NCI-H226 (cell line): Measurements from ENCODE around the gene KCNMB2.

Experiments used
- DNase-seq: peaks from one replicate; pipeline ENCODE4 v3.0.0-alpha.2; 2015

KCNMB2 gene

GRCh38 chr3:178663201-178663934 is 127.1 kb downstream of the KCNMB2 start:
- no peak for DNase-seq

- no peak for DNase-seq
Observed at GRCh38 chr3:178665747-178666146, 129.5 kb downstream of the KCNMB2 start.

- DNase-seq: no peak
Observed at GRCh38 chr3:178669022-178669601, 132.9 kb downstream of the KCNMB2 start.

GRCh38 chr3:178669758-178670157 is 133.5 kb downstream of the KCNMB2 start:
- no peak for DNase-seq

GRCh38 chr3:178671377-178671776 is 135.1 kb downstream of the KCNMB2 start:
- no peak for DNase-seq

- DNase-seq: peak; percentile 73
Observed at GRCh38 chr3:178671791-178672190, 135.6 kb downstream of the KCNMB2 start.

- peak; percentile 16 for DNase-seq
Observed at GRCh38 chr3:178672275-178672674, 136.0 kb downstream of the KCNMB2 start.

- no peak for DNase-seq
Observed at GRCh38 chr3:178673529-178673928, 137.3 kb downstream of the KCNMB2 start.

GRCh38 chr3:178676077-178676476 is 139.8 kb downstream of the KCNMB2 start:
- no peak for DNase-seq

- no peak for DNase-seq
Observed at GRCh38 chr3:178676942-178677790, 140.9 kb downstream of the KCNMB2 start.

GRCh38 chr3:178677961-178678360 is 141.7 kb downstream of the KCNMB2 start:
- DNase-seq: no peak

GRCh38 chr3:178680037-178680436 is 143.8 kb downstream of the KCNMB2 start:
- no peak for DNase-seq

GRCh38 chr3:178680489-178680888 is 144.3 kb downstream of the KCNMB2 start:
- DNase-seq: no peak

- no peak for DNase-seq
Observed at GRCh38 chr3:178684881-178685590, 148.8 kb downstream of the KCNMB2 start.

GRCh38 chr3:178685591-178685906 is 149.3 kb downstream of the KCNMB2 start:
- DNase-seq: no peak

GRCh38 chr3:178686826-178687225 is 150.6 kb downstream of the KCNMB2 start:
- DNase-seq: no peak

- no peak for DNase-seq
Observed at GRCh38 chr3:178690571-178690970, 154.3 kb downstream of the KCNMB2 start.

- no peak for DNase-seq
Observed at GRCh38 chr3:178699364-178699763, 163.1 kb downstream of the KCNMB2 start.

GRCh38 chr3:178699810-178700209 is 163.6 kb downstream of the KCNMB2 start:
- DNase-seq: no peak

- peak; percentile 88 for DNase-seq
Observed at GRCh38 chr3:178703268-178703975, 167.2 kb downstream of the KCNMB2 start.

GRCh38 chr3:178705925-178706324 is 169.7 kb downstream of the KCNMB2 start:
- DNase-seq: peak; percentile 68

- peak; percentile 46 for DNase-seq
Observed at GRCh38 chr3:178706411-178706810, 170.2 kb downstream of the KCNMB2 start.
